Thyroid gland (tissue), 4 donors: ENCODE measurements around the gene PARP9. TPM values are rescaled to one million over a fixed set of nuclear protein-coding genes. Genes with fewer than 3 reads are reported as not detected.

Source experiments
- DNase-seq, 2 donors: peaks; one replicate each; pipeline ENCODE4 v3.0.0-alpha.2; 2019
- H3K27ac ChIP-seq, 3 donors: fragments of 200-600 bp; sonication (generic); 1 replicate in 2 of 3; 2 replicates in 1 of 3; pipeline ENCODE4 v1.5.1; 2016 to 2019; ENCODE audit warnings: mild to moderate bottlenecking in 1 of 3, moderate library complexity in 1 of 3
- H3K27me3 ChIP-seq: fragments of 200-600 bp; sonication (generic); one replicate; pipeline ENCODE4 v1.5.1; 2019
- H3K36me3 ChIP-seq, 2 donors: fragments of 200-600 bp; sonication (generic); one replicate each; pipeline ENCODE4 v1.5.1; 2016 to 2019
- H3K4me1 ChIP-seq, 2 donors: fragments of 200-600 bp; sonication (generic); one replicate each; pipeline ENCODE4 v1.5.1; 2017 to 2019
- H3K4me3 ChIP-seq, 3 donors: fragments of 200-600 bp; sonication (generic); replicated peaks in 1 of 3; 1 replicate in 2 of 3; 2 replicates in 1 of 3; pipeline ENCODE4 v1.5.1; 2016; ENCODE audit warnings: mild to moderate bottlenecking in 1 of 3
- H3K9me3 ChIP-seq: fragments of 200-600 bp; sonication (generic); one replicate; pipeline ENCODE4 v1.5.1; 2017
- CTCF ChIP-seq, 6 experiments: fragments of 200-600 bp in 3 of 6; fragments of 450-650 bp in 3 of 6; sonication (generic) in 3 of 6; IDR thresholded peaks; one replicate each; pipeline ENCODE4 v1.5.1; 2016 to 2019; ENCODE audit warnings: antibody characterized with exemption in 6 of 6, mild to moderate bottlenecking in 2 of 6, inconsistent platforms in 1 of 6, moderate library complexity in 1 of 6
- POLR2A ChIP-seq, 2 donors: fragments of 450-650 bp; IDR thresholded peaks; one replicate each; pipeline ENCODE4 v1.6.1; 2017; ENCODE audit warnings: antibody characterized with exemption in 2 of 2, mild to moderate bottlenecking in 2 of 2, moderate library complexity in 1 of 2
- WGBS, 2 donors: methylation state at CpG; one replicate each; pipeline ENCODE4 v1.1.5; 2017; 5-methylcytosine and 5-hydroxymethylcytosine counted together
- intact Hi-C: fragments of 100-400 bp; cut with DNase I; formaldehyde crosslinking; loops from one replicate; pipeline ENCODE4 v1.15.1; 2023
- total RNA-seq, 4 donors: library from RNA; depleted of rRNA; stranded (reverse); fragments of >200 nt; gene quantifications; one replicate each; pipeline ENCODE4 v1.2.3, GENCODE V29; 2016

PARP9 gene
- total RNA-seq, 4 donors from 2014 or later, result 22.9 to 34.0 (median 31.5) TPM

GRCh38 chr3:122546151-122546550 lies 17.9 kb downstream of the PARP9 start:
- Histone ChIP-seq H3K36me3 (peaks cover 20 to 24% of the 10 kb centered on the region in 2 donors), H3K4me1 (no peaks in the 10 kb centered on the region), H3K9me3 (no peaks in the 10 kb centered on the region), H3K27me3 (no peaks in the 10 kb centered on the region), H3K4me3 (no peak overlapping the region), H3K27ac (no peak overlapping the region)
- intact Hi-C loops, result no loop called here
- WGBS, 2 donors, result 91 to 93% methylated on average over 5 of the region's 5 CpGs
- no peak for DNase-seq
- TF ChIP-seq POLR2A (IDR thresholded peaks at IDR 0.05) (no peak), CTCF (IDR thresholded peaks at IDR 0.05) (no peak)

GRCh38 chr3:122538956-122539490 lies 25.1 kb downstream of the PARP9 start:
- intact Hi-C loops, result no loop called here
- 93 to 95% methylated on average over 7 of the region's 7 CpGs for WGBS, 2 donors
- H3K4me3 ChIP-seq, result no peak overlapping the region
- H3K36me3 ChIP-seq, result peaks cover 17 to 25% of the 10 kb centered on the region in 2 donors
- no peak for DNase-seq
- no peaks in the 10 kb centered on the region for H3K9me3 ChIP-seq
- no peaks in the 10 kb centered on the region for H3K4me1 ChIP-seq
- H3K27ac ChIP-seq, result no peak overlapping the region
- H3K27me3 ChIP-seq, result no peaks in the 10 kb centered on the region
- no peak for TF ChIP-seq CTCF (IDR thresholded peaks at IDR 0.05)
- no peak for TF ChIP-seq POLR2A (IDR thresholded peaks at IDR 0.05)

GRCh38 chr3:122536632-122537001 lies 27.5 kb downstream of the PARP9 start:
- peaks cover 30 to 40% of the 10 kb centered on the region in 2 donors for H3K36me3 ChIP-seq
- H3K4me3 ChIP-seq, result no peak overlapping the region
- no peak overlapping the region for H3K27ac ChIP-seq
- H3K27me3 ChIP-seq, result no peaks in the 10 kb centered on the region
- no peak for DNase-seq
- no peak for TF ChIP-seq POLR2A (IDR thresholded peaks at IDR 0.05)
- no peak for TF ChIP-seq CTCF (IDR thresholded peaks at IDR 0.05)
- 70 to 79% methylated on average over 3 of the region's 3 CpGs for WGBS, 2 donors
- no peaks in the 10 kb centered on the region for H3K9me3 ChIP-seq
- no peaks in the 10 kb centered on the region for H3K4me1 ChIP-seq
- intact Hi-C loops, result no loop called here

GRCh38 chr3:122535964-122536631 lies 28.0 kb downstream of the PARP9 start:
- H3K4me1 ChIP-seq, result no peaks in the 10 kb centered on the region
- no peak overlapping the region for H3K4me3 ChIP-seq
- H3K36me3 ChIP-seq, result peaks cover 30 to 41% of the 10 kb centered on the region in 2 donors
- H3K27me3 ChIP-seq, result no peaks in the 10 kb centered on the region
- intact Hi-C loops, result no loop called here
- no peak for TF ChIP-seq POLR2A (IDR thresholded peaks at IDR 0.05)
- no peak for TF ChIP-seq CTCF (IDR thresholded peaks at IDR 0.05)
- DNase-seq, result no peak
- WGBS, 2 donors, result 88 to 92% methylated on average over 6 of the region's 6 CpGs
- no peak overlapping the region for H3K27ac ChIP-seq
- H3K9me3 ChIP-seq, result no peaks in the 10 kb centered on the region

GRCh38 chr3:122533931-122534334 lies 30.2 kb downstream of the PARP9 start:
- intact Hi-C loops, result no loop called here
- no peak for DNase-seq

More at GRCh38 chr3:122533931-122534334, 30.2 kb downstream of the PARP9 start:
- H3K27me3 ChIP-seq, result no peaks in the 10 kb centered on the region
- H3K4me3 ChIP-seq, result no peak overlapping the region
- no peak overlapping the region for H3K27ac ChIP-seq
- no peaks in the 10 kb centered on the region for H3K9me3 ChIP-seq
- 85 to 94% methylated on average over 1 of the region's 1 CpG for whole genome bisulfite sequencing, 2 donors
- H3K36me3 ChIP-seq, result peaks cover 30 to 35% of the 10 kb centered on the region in 2 donors
- no peaks in the 10 kb centered on the region for H3K4me1 ChIP-seq
- no peak for TF ChIP-seq CTCF (IDR thresholded peaks at IDR 0.05)
- TF ChIP-seq POLR2A (IDR thresholded peaks at IDR 0.05), result no peak
